ENCODE results near the gene RNF152.

Gene RNF152, protein sequence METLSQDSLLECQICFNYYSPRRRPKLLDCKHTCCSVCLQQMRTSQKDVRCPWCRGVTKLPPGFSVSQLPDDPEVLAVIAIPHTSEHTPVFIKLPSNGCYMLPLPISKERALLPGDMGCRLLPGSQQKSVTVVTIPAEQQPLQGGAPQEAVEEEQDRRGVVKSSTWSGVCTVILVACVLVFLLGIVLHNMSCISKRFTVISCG

DNA sequence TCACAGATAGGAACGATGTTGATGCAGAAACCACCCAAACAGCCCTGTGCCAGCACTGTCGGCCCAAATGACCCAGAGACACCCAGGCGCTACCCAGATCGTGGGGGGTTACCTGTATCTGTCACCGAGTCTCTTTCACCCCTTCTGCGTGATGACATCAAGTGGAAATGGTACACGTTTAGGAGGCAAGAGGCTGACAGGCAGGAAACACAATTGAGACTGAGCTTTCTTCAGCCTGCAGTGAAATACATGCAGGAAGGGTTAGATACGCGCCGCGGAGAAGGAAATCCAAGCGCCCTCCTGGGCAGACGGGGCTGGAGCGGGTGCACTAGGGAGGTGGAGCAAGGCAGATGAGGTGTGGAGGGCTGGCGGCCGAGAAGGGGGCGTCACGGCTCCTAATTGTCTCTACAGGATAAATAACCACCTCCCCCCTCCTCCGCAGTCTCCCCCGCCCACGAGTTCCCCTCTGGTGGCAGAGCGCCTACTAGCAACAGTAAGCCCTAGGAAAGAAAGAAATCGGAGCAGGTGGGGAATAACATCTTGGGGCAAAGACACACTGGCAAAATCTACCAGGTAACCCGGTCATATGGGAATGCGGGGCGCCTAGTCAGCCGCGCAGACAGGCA lies at the start of gene RNF152:
RNF152 (minus strand) TSS at position 325 of the 626 bp plus-strand sequence. CDS start 76,544 bp downstream, outside the sequence.
- Histone ChIP-seq H3K4me3 (ENCODE audit: low read length in 2 of 2) (peak within 1 kb of the TSS; percentile 75 to 82), H3K36me3 (ENCODE audit: control insufficient read depth in 2 of 2, insufficient read depth in 2 of 2, low read length in 2 of 2) (peaks cover 8 to 13% of the 10 kb centered on the region in 2 donors), H3K9me3 (ENCODE audit: control insufficient read depth in 2 of 2, low read length in 2 of 2) (no peaks in the 10 kb centered on the region), H3K27ac (ENCODE audit: low read depth in 2 of 2, low read length in 2 of 2) (peak within 1 kb of the TSS; percentile 67 to 83), H3K27me3 (ENCODE audit: control insufficient read depth in 2 of 2, insufficient read depth in 2 of 2, low read length in 2 of 2) (no peaks in the 10 kb centered on the region), H3K9ac (ENCODE audit: low read depth in 1 of 2, low read length in 2 of 2) (peak within 1 kb of the TSS; percentile 49 to 86), H3K4me1 (ENCODE audit: control insufficient read depth in 2 of 2, insufficient read depth in 2 of 2, low read length in 2 of 2) (peaks cover 12 to 13% of the 10 kb centered on the region in 2 donors)

DNA sequence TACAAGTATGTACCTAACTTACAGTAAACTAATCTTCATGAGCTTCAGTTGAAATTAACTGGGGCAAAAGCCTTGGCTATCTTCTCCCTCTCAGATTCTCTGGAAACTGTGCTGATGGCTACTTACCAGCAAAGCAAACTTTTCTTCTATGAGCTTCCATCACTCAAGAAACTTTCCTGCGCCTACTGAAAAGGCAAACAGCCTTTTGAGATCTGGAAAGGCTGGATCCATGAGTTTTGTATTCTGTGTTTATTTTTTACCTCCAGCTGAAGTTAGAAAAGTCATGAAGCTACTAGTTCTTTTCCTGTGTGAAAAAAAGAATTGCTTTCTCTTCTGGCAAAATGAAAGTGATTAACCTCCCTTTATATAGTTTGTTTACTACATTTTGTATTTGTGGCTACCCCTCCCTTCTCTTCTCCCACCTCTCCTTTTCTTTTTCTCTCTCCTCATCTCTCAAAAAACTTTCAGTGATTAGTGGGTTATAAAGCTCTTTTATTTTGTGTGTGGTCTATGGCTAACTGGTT lies 49.2 kb upstream of the RNF152 start:
- Histone ChIP-seq H3K36me3 (ENCODE audit: control insufficient read depth in 2 of 2, insufficient read depth in 2 of 2, low read length in 2 of 2) (no peaks in the 10 kb centered on the region), H3K4me1 (ENCODE audit: control insufficient read depth in 2 of 2, insufficient read depth in 2 of 2, low read length in 2 of 2) (no peaks in the 10 kb centered on the region), H3K9me3 (ENCODE audit: control insufficient read depth in 2 of 2, low read length in 2 of 2) (no peaks in the 10 kb centered on the region), H3K9ac (ENCODE audit: low read depth in 1 of 2, low read length in 2 of 2) (no peak overlapping the region), H3K4me3 (ENCODE audit: low read length in 2 of 2) (no peak overlapping the region), H3K27ac (ENCODE audit: low read depth in 2 of 2, low read length in 2 of 2) (no peak overlapping the region), H3K27me3 (ENCODE audit: control insufficient read depth in 2 of 2, insufficient read depth in 2 of 2, low read length in 2 of 2) (no peaks in the 10 kb centered on the region)

DNA sequence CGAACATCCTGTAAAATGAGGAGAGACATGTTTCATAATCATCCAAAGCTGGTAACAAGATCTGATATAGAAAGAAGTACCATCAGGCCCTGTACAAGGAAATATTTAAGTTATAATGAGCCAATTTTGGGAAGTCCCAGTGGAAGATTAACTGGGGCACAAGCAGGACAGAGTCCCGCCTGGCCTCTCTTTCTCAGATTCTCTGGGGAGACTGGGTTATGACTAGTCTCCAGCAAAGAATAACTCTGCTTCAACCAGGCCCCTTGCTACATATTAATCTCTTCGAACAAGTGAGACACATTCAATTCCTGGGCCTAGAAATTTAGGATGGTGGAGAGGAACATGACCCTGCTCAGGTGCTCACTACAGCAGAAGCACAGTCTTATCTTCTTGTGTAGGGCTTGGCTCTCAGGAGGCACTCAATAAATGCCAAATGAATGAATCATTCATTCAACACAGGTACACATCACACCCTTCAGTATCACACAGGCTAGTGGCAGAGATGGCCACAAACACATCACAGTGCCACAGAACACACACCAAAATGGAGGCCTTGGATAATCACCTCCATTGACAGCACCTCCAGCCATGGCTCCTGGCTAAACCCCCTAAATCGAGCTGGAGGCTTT lies 46.4 kb upstream of the RNF152 start:
- Histone ChIP-seq H3K36me3 (ENCODE audit: control insufficient read depth in 2 of 2, insufficient read depth in 2 of 2, low read length in 2 of 2) (no peaks in the 10 kb centered on the region), H3K4me3 (ENCODE audit: low read length in 2 of 2) (no peak overlapping the region), H3K27ac (ENCODE audit: low read depth in 2 of 2, low read length in 2 of 2) (no peak overlapping the region), H3K9me3 (ENCODE audit: control insufficient read depth in 2 of 2, low read length in 2 of 2) (no peaks in the 10 kb centered on the region), H3K9ac (ENCODE audit: low read depth in 1 of 2, low read length in 2 of 2) (no peak overlapping the region), H3K27me3 (ENCODE audit: control insufficient read depth in 2 of 2, insufficient read depth in 2 of 2, low read length in 2 of 2) (no peaks in the 10 kb centered on the region), H3K4me1 (ENCODE audit: control insufficient read depth in 2 of 2, insufficient read depth in 2 of 2, low read length in 2 of 2) (no peaks in the 10 kb centered on the region)

DNA sequence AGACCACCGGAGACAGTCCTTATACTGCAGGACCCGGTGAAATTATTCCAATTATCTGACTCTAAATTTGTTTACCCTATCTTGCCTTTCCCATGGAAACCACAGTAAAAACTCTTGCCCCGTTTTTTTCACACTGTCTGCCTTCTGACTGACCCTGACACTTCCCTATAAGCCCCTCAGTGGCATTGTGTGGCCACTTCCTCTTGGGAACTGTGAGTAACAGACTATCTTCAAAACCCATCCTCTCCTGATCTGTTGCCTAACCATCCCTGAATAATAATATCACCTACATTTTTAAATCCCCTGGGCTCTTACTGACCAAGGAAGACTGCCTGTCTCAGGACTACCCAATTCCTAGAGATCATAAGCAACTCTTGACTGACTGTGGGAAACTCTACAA lies 42.6 kb upstream of the RNF152 start:
- Histone ChIP-seq H3K9me3 (ENCODE audit: control insufficient read depth in 2 of 2, low read length in 2 of 2) (no peaks in the 10 kb centered on the region), H3K27ac (ENCODE audit: low read depth in 2 of 2, low read length in 2 of 2) (no peak overlapping the region), H3K4me1 (ENCODE audit: control insufficient read depth in 2 of 2, insufficient read depth in 2 of 2, low read length in 2 of 2) (no peaks in the 10 kb centered on the region), H3K9ac (ENCODE audit: low read depth in 1 of 2, low read length in 2 of 2) (no peak overlapping the region), H3K4me3 (ENCODE audit: low read length in 2 of 2) (no peak overlapping the region), H3K36me3 (ENCODE audit: control insufficient read depth in 2 of 2, insufficient read depth in 2 of 2, low read length in 2 of 2) (no peaks in the 10 kb centered on the region), H3K27me3 (ENCODE audit: control insufficient read depth in 2 of 2, insufficient read depth in 2 of 2, low read length in 2 of 2) (no peaks in the 10 kb centered on the region)

DNA sequence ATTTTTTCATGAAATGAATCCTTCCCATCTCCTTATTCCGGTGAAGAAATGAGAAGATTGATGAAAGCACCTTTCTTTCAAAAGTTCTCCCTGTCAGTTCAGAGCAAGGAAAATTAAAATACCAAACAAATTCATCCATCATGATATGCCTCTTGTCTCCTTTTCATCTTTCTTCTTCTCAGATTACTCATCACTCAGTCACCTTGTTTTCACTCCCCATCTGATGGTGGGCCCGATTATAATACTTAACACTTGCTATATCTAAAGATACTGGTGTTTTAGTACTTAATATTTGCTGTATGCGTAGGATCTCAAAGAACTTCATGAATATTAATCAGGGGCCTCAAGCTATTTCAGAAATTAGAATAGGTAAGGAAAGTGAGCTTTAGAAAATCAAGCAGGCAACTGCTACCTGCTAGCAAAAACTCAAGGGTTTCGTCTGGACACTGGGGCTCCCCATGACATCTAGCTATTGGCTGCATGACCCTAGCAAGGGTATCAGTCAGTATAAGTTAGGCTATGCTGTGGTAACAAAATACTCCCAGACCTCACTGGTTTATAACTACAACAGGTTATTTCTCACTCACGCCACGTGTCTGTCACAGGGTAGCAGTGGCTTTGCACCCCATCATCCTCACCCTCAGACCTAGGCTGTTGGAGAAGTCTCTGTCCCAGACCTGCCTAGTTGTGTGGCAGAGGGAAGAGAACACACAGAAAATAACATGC lies 39.0 kb upstream of the RNF152 start:
- Histone ChIP-seq H3K4me1 (ENCODE audit: control insufficient read depth in 2 of 2, insufficient read depth in 2 of 2, low read length in 2 of 2) (no peaks in the 10 kb centered on the region), H3K4me3 (ENCODE audit: low read length in 2 of 2) (no peak overlapping the region), H3K9me3 (ENCODE audit: control insufficient read depth in 2 of 2, low read length in 2 of 2) (peaks cover 0 to 4% of the 10 kb centered on the region in 2 donors), H3K27me3 (ENCODE audit: control insufficient read depth in 2 of 2, insufficient read depth in 2 of 2, low read length in 2 of 2) (no peaks in the 10 kb centered on the region), H3K27ac (ENCODE audit: low read depth in 2 of 2, low read length in 2 of 2) (no peak overlapping the region), H3K9ac (ENCODE audit: low read depth in 1 of 2, low read length in 2 of 2) (no peak overlapping the region), H3K36me3 (ENCODE audit: control insufficient read depth in 2 of 2, insufficient read depth in 2 of 2, low read length in 2 of 2) (no peaks in the 10 kb centered on the region)

DNA sequence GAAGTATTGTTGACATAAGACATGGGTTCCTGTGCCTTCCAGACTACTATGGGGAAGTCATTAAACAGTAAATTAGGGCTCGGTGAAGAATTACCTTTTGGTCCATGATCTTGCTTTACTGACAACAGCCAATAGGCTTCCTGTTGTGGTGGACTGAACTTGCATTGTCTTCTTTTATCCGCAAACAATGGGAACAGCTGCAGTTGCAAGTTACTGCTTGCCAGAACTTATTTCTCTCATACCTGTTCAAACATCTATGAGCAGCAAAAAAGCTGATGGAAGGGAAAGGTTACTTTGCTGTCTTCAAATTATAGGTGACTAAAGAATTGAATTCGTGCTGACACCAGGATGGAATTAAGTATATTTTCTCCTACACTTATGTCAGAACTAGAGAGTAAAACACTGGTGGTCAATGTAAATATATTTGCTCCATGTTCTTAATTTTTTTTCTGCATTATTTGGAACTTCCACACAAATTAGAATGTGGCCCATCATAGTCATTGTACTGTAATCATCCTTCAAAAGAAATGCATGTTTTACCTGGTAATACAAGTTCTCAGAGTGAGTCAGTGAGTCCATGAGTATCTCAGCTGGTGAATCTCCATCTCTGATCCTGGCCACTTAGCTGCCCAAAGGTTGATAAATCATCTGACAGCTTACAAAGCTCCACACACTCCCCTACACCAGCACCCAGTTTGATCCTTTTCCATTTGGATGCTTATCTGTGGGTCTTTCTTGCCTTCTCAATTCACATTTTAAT lies 37.3 kb upstream of the RNF152 start:
- no peaks in the 10 kb centered on the region for H3K27me3 ChIP-seq (ENCODE audit: control insufficient read depth in 2 of 2, insufficient read depth in 2 of 2, low read length in 2 of 2)

DNA sequence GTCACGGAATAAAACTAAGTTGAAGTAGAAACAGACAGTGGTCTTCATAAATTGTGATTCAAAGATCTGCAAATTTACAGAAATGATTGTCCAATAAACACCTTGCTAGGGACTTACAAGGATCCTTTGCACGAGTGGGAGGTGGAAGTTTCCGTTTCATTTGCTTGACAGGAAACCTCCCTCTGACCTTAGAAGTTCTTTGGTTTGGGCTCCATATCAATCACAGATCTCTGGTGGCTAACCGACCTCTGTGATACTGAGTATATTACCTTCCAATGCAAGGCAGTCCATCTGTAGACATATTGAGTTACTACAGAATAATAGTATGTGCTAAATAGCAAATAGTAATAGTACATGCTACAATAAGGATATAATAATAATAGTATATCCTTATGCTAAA lies 33.7 kb upstream of the RNF152 start:
- no peak overlapping the region for H3K27ac ChIP-seq (ENCODE audit: low read depth in 2 of 2, low read length in 2 of 2)
- H3K27me3 ChIP-seq (ENCODE audit: control insufficient read depth in 2 of 2, insufficient read depth in 2 of 2, low read length in 2 of 2): no peaks in the 10 kb centered on the region
- H3K36me3 ChIP-seq (ENCODE audit: control insufficient read depth in 2 of 2, insufficient read depth in 2 of 2, low read length in 2 of 2): no peaks in the 10 kb centered on the region
- H3K9me3 ChIP-seq (ENCODE audit: control insufficient read depth in 2 of 2, low read length in 2 of 2): peaks cover 0 to 4% of the 10 kb centered on the region in 2 donors
- no peak overlapping the region for H3K9ac ChIP-seq (ENCODE audit: low read depth in 1 of 2, low read length in 2 of 2)
- H3K4me3 ChIP-seq (ENCODE audit: low read length in 2 of 2): no peak overlapping the region
- no peaks in the 10 kb centered on the region for H3K4me1 ChIP-seq (ENCODE audit: control insufficient read depth in 2 of 2, insufficient read depth in 2 of 2, low read length in 2 of 2)

More for the DNA sequence above, 37.3 kb upstream of the RNF152 start:
- Histone ChIP-seq H3K4me3 (ENCODE audit: low read length in 2 of 2) (no peak overlapping the region), H3K4me1 (ENCODE audit: control insufficient read depth in 2 of 2, insufficient read depth in 2 of 2, low read length in 2 of 2) (no peaks in the 10 kb centered on the region), H3K9ac (ENCODE audit: low read depth in 1 of 2, low read length in 2 of 2) (no peak overlapping the region), H3K36me3 (ENCODE audit: control insufficient read depth in 2 of 2, insufficient read depth in 2 of 2, low read length in 2 of 2) (no peaks in the 10 kb centered on the region), H3K9me3 (ENCODE audit: control insufficient read depth in 2 of 2, low read length in 2 of 2) (peaks cover 0 to 4% of the 10 kb centered on the region in 2 donors), H3K27ac (ENCODE audit: low read depth in 2 of 2, low read length in 2 of 2) (no peak overlapping the region)

DNA sequence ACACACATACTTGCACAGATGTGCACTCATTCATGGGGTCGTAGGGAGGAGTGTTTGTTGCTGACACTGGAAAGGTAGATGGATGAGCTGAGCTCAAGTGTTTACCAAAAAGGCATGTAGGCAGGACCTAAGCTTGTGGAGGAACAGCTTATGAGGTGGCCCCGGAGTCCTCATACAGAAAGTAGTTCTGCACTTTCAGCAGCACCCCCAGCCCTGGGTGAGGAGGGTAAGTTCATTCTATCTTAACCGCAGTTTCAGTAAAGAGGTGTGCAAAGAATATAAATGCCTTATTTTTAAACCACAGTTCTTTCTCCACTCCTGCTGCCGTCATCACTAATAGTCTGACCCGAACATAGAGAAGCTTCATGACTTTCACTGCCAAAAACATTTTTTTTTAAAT lies 31.7 kb upstream of the RNF152 start:
- Histone ChIP-seq H3K27ac (ENCODE audit: low read depth in 2 of 2, low read length in 2 of 2) (no peak overlapping the region), H3K9ac (ENCODE audit: low read depth in 1 of 2, low read length in 2 of 2) (no peak overlapping the region), H3K4me1 (ENCODE audit: control insufficient read depth in 2 of 2, insufficient read depth in 2 of 2, low read length in 2 of 2) (no peaks in the 10 kb centered on the region), H3K27me3 (ENCODE audit: control insufficient read depth in 2 of 2, insufficient read depth in 2 of 2, low read length in 2 of 2) (no peaks in the 10 kb centered on the region), H3K4me3 (ENCODE audit: low read length in 2 of 2) (no peak overlapping the region), H3K9me3 (ENCODE audit: control insufficient read depth in 2 of 2, low read length in 2 of 2) (peaks cover 0 to 4% of the 10 kb centered on the region in 2 donors), H3K36me3 (ENCODE audit: control insufficient read depth in 2 of 2, insufficient read depth in 2 of 2, low read length in 2 of 2) (no peaks in the 10 kb centered on the region)

DNA sequence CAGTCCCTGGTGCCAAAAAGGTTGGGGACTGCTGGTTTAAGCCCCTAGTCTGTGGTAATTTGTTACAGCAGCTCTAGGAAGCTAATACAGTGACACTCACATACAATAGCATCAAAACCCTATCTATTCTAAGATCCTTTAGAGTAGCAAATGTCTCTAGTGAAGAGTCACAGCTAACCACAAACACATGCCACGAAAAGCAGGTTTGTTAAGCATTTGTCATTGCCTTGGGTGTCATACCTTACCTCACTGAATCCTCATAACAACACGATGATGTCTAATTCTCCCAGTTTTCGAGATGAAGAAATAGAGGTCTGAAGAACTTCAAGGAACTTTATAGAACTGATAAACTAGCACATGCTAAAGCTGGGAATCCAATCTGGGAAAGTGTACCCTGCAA lies 29.6 kb upstream of the RNF152 start:
- no peaks in the 10 kb centered on the region for H3K36me3 ChIP-seq (ENCODE audit: control insufficient read depth in 2 of 2, insufficient read depth in 2 of 2, low read length in 2 of 2)

More for the DNA sequence above, 29.6 kb upstream of the RNF152 start:
- Histone ChIP-seq H3K27me3 (ENCODE audit: control insufficient read depth in 2 of 2, insufficient read depth in 2 of 2, low read length in 2 of 2) (no peaks in the 10 kb centered on the region), H3K27ac (ENCODE audit: low read depth in 2 of 2, low read length in 2 of 2) (no peak overlapping the region), H3K4me1 (ENCODE audit: control insufficient read depth in 2 of 2, insufficient read depth in 2 of 2, low read length in 2 of 2) (no peaks in the 10 kb centered on the region), H3K9me3 (ENCODE audit: control insufficient read depth in 2 of 2, low read length in 2 of 2) (no peaks in the 10 kb centered on the region), H3K9ac (ENCODE audit: low read depth in 1 of 2, low read length in 2 of 2) (no peak overlapping the region), H3K4me3 (ENCODE audit: low read length in 2 of 2) (no peak overlapping the region)
